CD4-positive, alpha-beta T cell treated with Interleukin-6 at 100 ng/mL for 8 hours (primary cell): ENCODE data around the gene NDUFAF8.
A peak's percentile ranks its signal among the peaks of the same experiment; 100 is the strongest.

ENCODE experiments used
- DNase-seq: peaks from one replicate; pipeline ENCODE4 v3.0.0-alpha.2; 2020; ENCODE audit warnings: mixed read lengths, low spot score

The NDUFAF8 gene, protein sequence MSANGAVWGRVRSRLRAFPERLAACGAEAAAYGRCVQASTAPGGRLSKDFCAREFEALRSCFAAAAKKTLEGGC

DNA sequence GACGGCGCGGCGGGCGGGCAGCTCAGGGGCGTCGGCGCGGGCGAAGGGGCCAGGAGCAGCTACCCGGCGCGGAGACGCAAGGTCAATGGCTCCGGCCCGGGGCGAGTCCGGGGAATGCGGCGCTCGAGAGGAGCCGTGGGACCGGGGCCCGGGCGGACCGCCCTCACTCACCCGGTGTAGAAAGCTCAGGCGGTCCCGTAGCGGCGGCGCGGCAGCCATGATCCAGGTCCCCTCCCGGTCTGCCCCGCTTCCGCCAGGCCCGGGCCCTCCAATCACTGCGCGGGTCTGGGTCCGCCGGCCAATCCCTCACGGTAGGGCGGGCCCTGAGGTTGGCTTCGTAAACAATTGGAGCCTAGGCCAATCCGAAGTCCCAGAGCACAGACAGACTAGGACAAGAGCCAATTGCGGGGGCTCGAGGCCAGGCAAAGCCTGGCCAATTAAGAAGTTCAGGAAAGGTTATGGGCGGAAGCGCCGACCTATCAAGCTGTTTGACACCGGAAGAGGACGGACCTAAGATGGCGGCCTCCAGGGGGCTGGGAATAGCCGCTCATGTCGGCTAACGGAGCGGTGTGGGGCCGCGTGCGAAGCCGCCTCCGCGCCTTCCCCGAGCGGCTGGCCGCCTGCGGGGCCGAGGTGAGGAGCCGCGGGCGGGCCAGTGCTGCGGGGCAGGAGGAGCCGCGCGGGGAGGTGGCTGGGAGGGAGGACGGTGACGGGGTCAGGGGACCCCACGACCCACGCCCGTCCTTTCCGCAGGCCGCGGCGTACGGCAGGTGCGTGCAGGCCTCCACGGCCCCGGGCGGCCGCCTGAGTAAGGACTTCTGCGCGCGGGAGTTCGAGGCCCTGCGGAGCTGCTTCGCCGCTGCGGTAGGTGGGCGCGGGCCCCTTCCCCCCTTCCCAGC is at the start of gene NDUFAF8, which contains the start of gene TEPSIN:
Gene NDUFAF8 (plus strand): TSS at position 504 of the 899 bp plus-strand sequence. CDS start 46 bp downstream, at position 550.
Gene TEPSIN (minus strand): TSS at position 241 of the 899 bp plus-strand sequence. CDS start 22 bp downstream, at position 219.
- DNase-seq: peak; percentile 97

DNA sequence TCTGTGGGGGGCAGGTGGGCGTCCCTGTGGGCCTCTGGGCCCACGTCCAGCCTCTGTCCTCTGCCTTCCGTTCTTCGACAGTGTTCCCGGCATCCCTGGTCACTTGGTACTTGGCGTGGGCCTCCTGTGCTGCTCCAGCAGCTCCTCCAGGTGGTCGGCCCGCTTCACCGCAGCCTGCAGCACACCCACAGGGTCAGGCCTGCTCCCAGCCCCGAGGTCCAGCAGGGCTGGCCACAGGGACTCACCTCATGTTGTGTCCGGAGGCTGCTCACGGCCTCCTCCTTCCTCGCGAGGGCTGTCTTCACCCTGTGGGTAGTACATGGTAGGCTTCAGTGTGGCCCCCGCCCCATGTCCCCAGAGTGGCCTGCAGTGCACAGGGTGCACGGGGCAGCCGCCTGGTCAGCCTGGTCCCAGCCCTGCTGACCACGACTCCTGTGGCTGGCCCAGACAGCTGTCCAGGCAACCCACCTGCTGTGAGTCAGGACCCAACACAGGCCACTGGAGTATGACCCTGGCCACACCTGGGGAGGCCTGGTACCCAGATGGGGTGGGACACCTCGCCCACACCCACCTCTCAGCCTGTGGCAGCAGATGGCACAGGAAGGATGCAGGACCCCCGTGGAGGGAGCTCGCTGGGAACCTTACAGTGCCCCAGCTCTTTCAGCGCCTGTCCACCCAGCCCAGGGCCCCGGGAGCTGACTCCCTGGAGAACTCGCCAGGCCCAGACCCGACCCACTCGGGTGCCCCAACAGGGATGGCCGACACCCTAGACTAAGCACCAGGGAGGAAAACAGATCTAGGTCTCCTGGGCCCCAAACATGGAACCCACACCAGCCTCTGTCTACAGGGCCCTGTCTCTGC is 49.2 kb upstream of the NDUFAF8 start:
- DNase-seq: no peak

DNA sequence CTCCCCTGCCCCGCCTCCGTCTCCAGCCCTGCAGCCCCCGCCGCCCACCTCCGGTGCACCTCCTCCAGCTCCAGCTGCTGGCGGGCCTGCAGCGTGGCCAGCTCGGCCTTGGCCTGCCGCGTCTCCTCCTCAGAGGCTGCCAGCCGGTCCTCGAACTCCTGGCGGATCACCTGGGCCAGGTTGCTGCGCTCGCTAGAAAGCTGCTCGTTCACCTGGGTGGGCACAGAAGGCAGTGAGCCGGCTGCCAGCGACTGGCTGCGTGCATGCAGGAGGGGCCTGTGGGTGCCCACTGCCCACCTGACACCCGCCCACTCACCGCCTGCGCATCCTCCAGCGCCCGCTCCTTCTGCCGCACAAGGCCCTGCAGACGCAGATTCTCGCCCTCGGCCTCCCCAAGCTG is 48.5 kb upstream of the NDUFAF8 start:
- no peak for DNase-seq

DNA sequence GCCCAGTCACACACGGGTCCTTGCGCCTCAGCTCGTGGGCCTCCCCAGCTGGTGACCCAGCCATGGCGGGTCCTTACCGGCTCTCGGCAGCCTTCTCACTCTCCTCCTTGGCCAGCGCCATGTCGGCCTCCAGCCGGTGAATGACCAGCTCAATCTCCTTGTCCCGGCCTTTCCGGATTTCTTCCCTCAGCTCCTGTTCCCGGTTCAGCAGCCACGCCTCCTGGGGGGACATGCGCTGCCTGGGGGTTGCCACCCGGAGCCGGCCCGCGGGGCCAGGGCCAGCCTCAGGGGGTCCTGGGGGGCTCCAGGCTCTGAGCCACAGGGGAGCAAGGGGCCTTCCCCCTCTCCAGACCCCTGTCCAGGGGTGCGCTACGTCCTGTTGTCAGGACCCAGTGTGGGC is 48.0 kb upstream of the NDUFAF8 start:
- DNase-seq: no peak

DNA sequence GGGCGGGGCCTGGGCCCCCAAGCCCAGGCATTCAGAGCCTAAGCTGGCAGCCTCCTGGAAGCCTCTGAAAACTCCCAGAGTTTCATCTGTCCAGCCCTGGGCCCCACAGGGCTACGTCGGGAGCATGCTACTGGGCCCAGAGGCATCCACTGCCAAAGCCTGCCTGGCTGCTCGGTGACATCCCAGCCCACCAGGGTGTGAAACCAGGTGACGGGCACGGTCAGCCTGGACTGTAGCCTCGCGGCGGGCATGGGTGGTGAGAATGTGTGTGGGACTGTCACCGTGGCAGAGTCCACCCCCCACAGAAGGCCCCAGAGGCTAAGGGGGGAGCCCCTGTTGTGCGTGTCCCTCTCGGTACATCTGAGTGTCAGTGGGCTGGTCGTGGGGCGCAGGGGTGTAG is 47.5 kb upstream of the NDUFAF8 start:
- DNase-seq: no peak

DNA sequence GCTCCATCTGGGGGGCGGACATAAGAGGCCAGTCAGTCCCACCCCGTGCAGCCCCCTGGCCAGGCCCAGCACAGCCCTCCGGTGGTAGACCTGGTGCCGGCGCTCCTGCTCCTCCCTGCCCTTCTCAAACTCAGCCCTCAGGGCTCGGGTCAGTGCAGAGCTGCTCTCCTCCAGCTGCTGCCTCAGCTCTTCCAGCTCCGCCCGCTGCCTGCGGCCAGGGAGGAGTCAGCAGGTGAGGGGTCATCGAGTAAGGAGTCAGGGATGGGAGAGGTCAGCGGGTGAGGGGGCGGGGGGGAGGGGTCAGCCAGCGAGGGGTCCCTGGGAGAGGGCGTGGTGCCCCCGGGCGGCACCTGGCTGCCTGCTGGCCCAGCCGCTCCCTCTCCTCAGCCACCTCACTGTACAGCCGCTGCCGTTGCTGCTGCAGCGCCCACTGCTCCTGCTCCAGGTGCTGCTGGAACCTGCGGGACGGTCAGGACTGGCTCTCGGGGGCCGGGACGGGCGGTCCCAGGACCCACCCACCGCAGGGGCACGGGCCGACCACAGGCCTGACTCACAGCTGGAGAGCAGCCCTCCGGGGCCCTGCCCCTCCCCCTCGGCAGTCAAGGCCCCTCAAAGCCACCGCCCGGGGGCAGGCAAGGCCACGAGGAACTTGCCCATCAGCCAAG is 46.6 kb upstream of the NDUFAF8 start:
- no peak for DNase-seq

DNA sequence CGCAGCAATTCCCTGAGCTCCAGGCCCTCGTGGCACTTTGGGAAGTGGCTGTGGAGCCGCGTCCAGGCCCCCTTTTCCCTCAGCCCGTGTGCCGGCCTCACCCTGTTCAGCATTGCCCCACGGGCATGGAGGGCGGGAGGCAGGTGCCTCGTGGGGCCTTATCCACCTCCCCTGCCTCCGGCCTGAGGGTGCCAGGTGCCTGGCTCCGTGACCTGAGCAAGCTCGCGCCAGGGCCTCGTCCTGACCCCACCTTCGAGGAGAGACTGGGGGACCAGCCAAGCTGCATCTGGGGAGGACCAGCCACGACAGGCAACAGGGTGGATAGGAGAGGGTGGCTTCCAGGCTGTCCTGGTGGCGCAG is 46.1 kb upstream of the NDUFAF8 start:
- no peak for DNase-seq

DNA sequence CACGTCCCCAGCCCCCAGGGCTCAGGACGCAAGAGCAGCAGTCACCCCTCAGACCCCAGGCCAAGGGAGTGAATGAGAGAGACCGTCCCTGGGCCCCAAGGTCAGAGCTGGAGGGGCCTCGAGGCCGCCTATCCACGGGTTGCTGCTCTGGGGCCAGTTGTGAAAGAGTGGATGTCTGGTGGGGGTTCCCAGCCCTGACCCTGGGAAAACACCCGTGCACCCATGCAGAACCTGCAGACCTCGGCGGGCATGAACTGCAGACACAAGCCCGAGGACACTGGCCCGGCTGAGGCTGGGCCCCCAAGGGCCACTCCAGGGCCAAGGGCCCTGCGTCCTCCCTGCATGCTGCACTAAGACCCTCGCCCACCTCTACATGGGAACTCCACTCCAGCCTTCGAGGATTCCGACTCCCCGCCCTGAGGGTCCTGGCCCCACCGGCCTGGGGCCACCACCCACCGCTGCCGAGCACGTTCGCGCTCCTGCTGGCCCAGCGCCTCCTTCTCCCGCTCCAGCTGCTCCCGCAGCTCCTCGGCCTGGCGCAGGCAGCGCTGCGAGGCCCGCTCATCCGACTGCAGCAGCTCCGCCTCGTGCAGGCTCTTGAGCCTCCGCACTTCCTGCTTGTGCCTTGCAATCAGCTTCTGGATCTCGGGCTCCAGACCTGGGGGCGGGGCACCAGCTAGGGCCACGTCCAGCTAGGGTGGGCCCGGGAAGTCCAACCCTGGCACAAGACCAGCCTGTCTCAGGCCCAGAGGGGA is 45.5 kb upstream of the NDUFAF8 start:
- DNase-seq: no peak

DNA sequence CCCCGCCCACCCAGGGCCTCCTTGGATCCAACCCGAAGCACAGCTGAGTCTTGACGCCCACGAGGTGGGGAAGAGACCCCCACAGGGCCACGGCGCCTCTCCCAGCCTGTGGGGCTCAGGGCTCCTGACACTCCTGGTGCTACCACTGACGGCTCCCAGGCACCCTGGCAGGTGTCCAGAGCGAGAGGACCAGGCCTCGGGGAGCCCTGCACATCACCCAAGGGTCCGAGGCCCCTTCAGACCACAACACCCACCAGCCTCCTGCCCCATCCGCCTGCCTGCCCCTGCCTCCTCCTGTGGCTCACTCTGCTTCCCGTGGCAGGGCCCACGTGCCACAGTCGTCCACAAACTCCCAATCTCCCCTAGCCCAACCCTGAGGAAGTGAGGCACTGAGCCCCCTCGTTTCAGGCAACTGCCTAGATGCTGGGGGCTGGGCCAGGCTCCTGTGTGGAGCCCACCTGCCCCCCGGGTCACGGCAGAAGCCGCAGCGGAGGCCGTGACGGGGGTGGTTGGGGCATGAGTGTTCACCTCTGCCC is 44.8 kb upstream of the NDUFAF8 start:
- DNase-seq: no peak

DNA sequence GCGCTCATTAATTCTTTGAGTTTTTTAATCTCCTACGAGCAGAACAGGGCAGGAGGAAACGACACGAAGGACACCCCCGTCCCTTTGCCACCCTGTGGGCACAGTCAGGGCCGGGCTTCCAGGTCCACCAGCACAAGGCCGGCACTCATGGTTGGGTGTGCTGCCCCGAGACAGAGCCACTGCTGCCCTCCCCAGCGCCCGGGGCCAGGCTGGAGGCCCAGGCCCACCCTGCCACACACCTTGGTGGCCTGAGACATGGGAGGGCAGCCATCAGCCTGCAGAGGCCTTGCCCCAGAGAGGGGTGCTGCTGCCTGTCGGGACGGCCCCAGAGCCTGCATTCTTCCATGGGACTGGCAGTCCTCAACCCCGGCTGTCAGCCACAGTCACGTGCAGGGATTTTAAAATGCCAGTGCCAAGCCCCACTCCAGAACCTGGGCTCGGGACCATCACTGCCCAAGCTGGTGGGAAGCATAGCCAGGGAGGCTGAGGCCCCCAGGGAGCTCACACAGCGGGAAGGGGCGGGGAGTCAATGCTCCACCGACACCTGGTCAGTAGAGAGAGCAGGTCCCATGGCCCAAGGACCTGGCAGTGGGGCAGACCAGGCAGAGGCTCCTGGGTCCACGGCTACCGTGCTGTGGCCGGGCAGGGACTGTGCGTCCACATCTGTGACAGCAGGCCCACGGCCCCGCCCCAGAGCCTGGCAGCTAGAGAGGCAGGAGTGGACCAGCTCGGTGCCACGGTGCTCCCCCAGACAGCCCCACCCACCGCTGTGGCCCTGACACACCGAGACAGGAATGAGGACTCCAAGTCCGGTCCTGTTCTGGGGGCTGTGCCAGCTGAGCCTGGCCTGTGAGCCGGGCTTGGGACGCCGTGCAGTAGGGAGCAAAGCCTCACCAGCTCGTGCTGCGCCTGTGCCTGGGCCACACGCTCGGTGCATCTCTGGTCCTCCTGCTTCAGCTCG is 43.9 kb upstream of the NDUFAF8 start:
- no peak for DNase-seq

DNA sequence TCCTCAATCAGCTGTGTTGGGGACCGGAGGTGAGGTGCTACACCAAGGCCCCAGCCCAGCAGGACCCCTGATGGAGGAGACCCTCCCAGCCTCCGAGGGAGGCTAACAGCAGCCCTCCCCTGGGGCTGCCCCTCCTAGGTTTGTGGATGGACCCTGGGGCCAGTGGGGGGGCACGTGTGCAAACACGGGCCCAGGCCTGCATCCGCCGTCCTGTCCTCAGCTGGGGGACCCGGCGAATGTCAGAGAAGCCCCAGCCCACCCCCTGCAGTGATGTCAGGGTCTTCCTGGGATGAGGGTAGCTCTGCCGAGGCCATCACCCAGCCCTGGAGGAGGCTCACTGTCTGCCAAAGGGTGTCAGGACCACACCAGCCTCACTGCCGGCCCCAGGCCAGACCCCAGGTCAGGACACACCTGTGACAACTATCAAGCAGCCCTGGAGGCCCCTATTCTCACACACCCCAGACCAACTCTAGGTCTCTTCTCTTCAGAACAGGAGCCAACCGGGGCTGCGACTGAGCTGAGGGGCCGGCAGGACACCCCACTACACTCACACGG is 43.1 kb upstream of the NDUFAF8 start:
- no peak for DNase-seq

DNA sequence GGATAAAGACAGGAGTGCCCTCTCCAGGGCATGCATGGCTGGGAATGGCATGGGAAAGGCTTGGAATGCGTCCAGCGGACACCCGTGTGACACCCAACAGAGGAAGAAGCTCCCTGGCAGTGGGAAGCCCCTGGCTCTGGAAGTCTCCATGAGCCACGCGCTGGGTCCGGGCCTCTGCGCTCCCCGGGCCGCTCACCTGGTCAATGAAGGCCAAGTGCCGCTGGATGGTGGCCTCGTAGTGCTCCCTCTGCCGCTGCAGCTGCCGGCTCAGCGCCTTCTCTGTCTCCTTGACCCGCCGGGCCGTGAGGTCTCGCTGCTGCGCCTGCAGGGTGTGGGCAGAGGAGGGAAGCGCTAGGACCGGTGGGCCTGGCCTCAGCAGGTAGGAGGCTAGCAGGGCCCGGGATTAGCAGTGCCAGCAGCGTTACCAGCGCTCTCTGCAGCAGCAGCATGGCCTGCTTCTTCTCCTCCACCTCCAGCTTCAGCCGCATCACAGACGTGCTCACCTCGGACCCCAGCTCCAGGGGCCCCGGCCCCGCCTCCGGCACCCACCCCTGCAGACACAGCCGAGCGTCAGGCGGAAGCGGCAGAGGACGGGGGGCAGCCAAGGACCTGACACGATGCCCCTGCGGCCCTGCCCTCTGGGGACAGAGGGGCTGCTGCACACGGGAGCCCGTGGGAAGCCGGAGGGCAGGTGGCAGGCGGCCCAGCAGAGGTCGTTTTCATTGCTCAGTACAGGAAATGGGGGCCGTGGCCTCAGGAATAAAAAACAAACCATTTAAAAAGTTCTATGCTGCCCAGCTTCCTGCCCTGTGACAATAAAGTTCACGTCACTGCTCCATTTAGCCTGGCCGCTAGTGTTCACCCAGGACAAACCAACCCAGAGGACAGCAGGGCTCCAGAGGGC is 42.4 kb upstream of the NDUFAF8 start:
- DNase-seq: no peak

DNA sequence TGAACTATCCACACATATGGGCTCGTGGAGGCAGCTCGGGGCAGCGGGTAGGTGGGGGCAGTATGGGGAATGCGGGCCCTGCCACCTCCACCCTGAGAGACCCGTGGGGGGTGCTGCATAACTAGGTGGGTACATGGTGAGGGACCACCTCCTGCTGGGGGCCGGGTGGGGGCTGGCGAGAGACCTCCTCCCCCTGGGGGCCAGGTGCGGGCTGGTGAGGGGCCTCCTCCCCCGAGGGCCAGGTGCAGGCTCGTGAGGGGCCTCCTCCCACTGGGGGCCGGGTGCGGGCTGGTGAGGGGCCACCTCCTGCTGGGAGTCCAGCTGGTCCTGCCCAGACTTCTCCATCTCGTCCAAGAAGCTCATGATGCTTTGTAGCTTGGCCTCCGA is 41.7 kb upstream of the NDUFAF8 start:
- no peak for DNase-seq

DNA sequence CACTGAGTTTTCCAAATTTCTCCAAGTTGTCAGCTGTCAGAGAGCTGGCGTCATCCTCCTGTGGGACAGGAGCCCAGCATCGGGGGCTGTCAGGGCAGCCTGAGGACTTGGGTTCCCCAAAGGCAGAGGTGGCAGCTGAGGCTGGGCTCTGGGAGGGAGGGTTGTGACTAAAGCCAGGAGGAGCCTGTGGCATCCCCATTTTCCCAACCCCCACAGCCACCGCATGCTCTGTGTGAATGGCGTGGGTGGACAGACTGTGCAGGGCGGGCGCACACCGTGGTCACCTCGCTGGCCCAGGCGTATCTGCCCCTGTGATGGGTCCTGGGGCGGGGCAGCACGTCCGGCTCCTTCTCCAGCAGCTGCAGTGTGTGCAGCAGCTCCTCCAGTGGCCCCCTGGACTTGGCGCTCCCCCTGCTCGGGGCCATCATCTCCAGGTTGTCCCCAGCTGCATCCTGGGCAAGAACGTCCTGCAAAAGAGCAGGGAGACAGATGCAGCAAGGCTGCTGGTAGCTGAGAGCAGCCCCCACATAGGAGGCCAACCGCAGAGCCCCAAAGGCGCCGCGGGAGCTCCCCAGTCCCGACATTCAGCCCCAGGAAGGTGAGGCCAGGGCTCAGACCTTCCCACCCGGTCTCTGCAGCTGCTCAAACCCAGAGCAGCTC is 41.2 kb upstream of the NDUFAF8 start:
- no peak for DNase-seq

DNA sequence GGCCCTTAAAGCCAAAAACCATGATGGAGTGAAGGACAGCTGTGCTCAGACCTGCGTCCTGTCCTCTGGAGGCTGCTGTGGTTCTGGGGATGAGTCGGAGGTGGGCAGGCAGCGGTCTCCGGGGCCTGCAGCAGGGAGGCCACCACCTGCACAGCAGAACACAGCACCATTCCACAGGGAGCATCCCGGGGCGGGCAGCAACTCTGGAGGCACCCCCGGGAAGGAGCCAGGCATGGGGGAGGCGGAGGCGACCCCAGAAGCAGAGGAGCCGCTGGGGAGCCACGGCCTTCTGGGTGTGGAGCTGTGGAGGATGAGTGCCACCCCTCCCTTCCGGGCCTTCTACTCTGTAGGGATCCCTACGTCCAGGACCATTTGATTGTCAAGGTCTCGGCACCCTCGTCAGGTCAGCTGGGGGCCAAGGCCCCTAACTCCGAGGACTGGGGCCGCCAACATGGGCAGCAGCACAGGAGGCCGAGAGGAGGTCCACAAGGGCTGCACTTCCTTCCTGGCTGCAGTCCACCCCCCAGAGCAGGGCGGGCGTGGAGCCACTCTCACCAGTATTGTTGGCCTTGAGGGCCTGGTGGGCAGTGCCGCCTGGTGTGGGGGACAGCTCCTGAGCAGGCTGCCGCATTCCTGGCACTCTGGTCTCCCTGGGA is 40.2 kb upstream of the NDUFAF8 start:
- no peak for DNase-seq

DNA sequence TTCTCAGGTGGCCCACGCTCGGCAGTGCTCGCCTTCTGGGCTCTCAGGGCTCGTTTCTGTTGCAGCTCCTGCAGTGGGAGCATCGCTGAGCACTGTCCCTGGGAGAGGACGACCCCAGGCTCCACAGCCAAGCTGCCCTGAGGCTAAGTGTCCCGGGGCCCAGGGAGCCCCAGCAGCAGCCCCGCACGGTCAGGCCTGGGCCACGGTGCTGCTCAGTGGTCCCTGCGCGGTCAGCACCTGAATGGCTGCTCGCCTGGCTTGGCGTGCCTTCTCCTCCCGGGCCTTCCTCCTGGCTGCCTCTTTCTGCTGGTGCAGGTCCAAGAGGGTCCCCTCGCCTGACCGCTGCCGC is 39.7 kb upstream of the NDUFAF8 start:
- no peak for DNase-seq

DNA sequence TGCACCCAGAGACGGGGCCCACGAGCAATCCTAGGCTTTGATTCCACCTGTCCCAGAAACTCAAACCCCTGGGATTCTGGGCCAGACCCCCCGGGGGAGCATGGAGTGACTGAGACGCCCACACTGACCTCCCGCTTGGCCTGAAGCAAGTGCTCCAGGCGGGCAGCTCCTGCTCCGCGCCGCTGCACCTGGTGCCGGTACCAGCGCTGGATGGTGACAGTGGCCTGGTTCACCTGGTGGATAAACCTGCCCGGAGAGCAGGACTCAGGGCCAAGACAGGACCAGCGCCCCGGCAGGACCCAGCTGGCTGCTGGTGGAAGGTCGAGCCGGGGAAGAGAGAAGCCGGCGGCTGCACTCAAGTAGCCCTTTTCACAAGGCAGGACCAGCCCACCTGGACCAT is 38.9 kb upstream of the NDUFAF8 start:
- DNase-seq: no peak
